Mammary epithelial cell (primary cell): ENCODE results near the gene XYLT1.

Source experiments
- EZH2 ChIP-seq: IDR thresholded peaks from 2 replicates; pipeline ENCODE4 v1.6.1; 2012; ENCODE audit warnings: low read length, inconsistent platforms, borderline replicate concordance
- TF ChIP-seq, protein P1 (sequence below), 2 donors: IDR thresholded peaks in 1 of 2; conservative IDR thresholded peaks in 1 of 2; 2 replicates each; pipeline ENCODE4 v1.5.1; 2011 to 2012; ENCODE audit warnings: inconsistent platforms in 2 of 2, low read length in 2 of 2, mild to moderate bottlenecking in 2 of 2, control low read depth in 1 of 2, low read depth in 1 of 2; ENCODE audit not compliant: insufficient read depth in 1 of 2; ENCODE audit errors: extremely low read depth in 1 of 2

DNA sequence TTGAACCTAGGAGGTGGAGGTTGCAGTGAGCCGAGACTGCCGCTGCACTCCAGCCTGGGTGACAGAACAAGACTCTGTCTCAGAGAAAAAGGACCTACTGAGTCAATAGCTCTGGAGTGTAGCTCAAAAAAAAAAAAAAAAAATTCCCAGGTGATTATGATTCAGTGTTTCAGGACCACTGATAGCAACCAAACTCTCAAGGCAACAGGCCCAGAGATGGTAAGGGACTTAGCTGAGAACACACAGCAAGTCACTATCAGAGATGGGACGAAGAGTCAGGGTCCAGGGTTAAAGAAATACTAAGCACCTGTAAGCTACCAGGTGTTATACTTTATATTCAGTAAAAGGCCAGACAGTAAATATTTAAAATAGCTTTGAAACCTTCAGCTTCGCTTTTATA is 335.3 kb downstream of the XYLT1 start:
- TF ChIP-seq, protein P1, sequence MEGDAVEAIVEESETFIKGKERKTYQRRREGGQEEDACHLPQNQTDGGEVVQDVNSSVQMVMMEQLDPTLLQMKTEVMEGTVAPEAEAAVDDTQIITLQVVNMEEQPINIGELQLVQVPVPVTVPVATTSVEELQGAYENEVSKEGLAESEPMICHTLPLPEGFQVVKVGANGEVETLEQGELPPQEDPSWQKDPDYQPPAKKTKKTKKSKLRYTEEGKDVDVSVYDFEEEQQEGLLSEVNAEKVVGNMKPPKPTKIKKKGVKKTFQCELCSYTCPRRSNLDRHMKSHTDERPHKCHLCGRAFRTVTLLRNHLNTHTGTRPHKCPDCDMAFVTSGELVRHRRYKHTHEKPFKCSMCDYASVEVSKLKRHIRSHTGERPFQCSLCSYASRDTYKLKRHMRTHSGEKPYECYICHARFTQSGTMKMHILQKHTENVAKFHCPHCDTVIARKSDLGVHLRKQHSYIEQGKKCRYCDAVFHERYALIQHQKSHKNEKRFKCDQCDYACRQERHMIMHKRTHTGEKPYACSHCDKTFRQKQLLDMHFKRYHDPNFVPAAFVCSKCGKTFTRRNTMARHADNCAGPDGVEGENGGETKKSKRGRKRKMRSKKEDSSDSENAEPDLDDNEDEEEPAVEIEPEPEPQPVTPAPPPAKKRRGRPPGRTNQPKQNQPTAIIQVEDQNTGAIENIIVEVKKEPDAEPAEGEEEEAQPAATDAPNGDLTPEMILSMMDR (conservative IDR thresholded peaks at IDR 0.05 in 1 of 2, IDR thresholded peaks at IDR 0.05 in 1 of 2; ENCODE audit: extremely low read depth in 1 of 2, insufficient read depth in 1 of 2, low read depth in 1 of 2, low read length in 2 of 2): no peak
- TF ChIP-seq EZH2: no peak
